SK-N-MC (cell line): ENCODE data around the gene SLC22A16.

ENCODE experiments used
- DNase-seq: peaks from one replicate; pipeline ENCODE4 v3.0.0-alpha.2; 2011; ENCODE audit warnings: low read depth, low spot score
- H3K27ac ChIP-seq: fragments of 200-600 bp; sonication (generic); 2 replicates; pipeline ENCODE4 v1.5.1; 2016; ENCODE audit warnings: mixed run types
- H3K36me3 ChIP-seq: fragments of 200-600 bp; sonication (generic); 2 replicates; pipeline ENCODE4 v1.6.1; 2017; ENCODE audit warnings: antibody characterized with exemption, low read length, mixed read lengths; ENCODE audit not compliant: insufficient read depth
- H3K4me3 ChIP-seq: fragments of 200-600 bp; sonication (generic); 2 replicates; pipeline ENCODE4 v1.5.1; 2016
- H3K9ac ChIP-seq: fragments of 200-600 bp; sonication (generic); 2 replicates; pipeline ENCODE4 v1.8.0; 2017; ENCODE audit warnings: mixed run types, mixed read lengths; ENCODE audit not compliant: insufficient read length
- H3K9me3 ChIP-seq: fragments of 200-600 bp; sonication (generic); 2 replicates; pipeline ENCODE4 v1.6.1; 2017; ENCODE audit warnings: low read depth, mild to moderate bottlenecking, antibody characterized with exemption, low read length, moderate library complexity, mixed read lengths
- EZH2 ChIP-seq: fragments of 200-600 bp; sonication (generic); IDR thresholded peaks from one replicate; pipeline ENCODE4 v1.6.1; 2017; ENCODE audit warnings: antibody characterized with exemption
- FOXP2 ChIP-seq: optimal IDR thresholded peaks from 2 replicates; pipeline ENCODE3; 2011; ENCODE audit warnings: mild to moderate bottlenecking, moderate library complexity; ENCODE audit not compliant: insufficient read depth; ENCODE audit errors: extremely low read length, control extremely low read depth
- POLR2AphosphoS5 ChIP-seq: IDR thresholded peaks from 2 replicates; pipeline ENCODE4 v1.6.1; 2012; ENCODE audit warnings: mild to moderate bottlenecking, low read depth, low read length, borderline replicate concordance

Gene SLC22A16

DNA sequence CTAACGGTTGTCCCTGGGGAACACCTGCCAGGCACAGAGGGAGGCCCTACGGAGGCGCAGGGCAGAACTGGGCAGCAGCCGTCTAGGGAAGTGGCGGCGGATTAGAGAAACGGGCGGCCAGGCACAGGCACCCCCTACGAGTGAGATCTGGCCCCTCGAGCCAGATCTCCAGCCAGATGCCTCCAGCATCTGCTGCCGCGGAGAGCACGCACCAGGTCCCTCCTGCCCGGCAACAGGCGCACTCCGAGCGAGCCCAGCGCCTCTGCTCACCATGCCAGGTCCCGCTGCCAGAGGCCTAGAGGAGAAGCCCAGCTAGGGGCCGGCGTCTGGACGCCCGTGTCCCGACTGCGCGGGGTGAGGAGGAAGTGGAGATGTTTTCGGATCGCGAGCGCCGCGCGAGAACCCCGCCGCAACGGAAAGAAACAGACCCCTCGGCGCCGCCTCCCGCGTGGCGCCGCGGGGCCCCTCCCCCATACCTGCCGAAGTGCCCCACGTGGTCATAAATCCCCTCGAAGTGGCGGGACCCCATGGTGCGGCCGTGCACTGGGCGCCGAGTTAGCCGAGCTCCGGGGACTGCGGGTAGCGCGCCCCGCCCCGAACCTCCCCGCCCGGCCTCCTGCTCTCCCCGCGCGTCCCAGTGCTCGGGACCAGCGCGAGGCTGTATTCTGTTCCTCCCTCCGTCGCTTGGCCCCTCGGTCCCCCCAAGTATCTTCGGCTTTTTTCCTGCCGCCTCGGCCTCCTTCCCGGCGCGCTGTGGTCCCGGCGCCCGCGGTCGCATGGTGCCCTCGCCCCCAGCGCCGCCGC lies at the start of gene SLC22A16:
Gene SLC22A16, minus strand, starts transcription at position 568 of the 804 bp plus-strand sequence. Its CDS starts 39 bp downstream, at position 529.
- Histone ChIP-seq H3K4me3 (no peak within 1 kb of the TSS), H3K9ac (no peak within 1 kb of the TSS), H3K27ac (no peak within 1 kb of the TSS), H3K9me3 (no peaks in the 10 kb centered on the region), H3K36me3 (no peaks in the 10 kb centered on the region)
- TF ChIP-seq FOXP2 = no peak
- no peak for TF ChIP-seq EZH2
- TF ChIP-seq POLR2AphosphoS5 = no peak
- no peak for DNase-seq

- Histone ChIP-seq H3K4me3 (no peak overlapping the region), H3K9me3 (no peaks in the 10 kb centered on the region), H3K9ac (no peak overlapping the region), H3K27ac (no peak overlapping the region), H3K36me3 (no peaks in the 10 kb centered on the region)
- no peak for TF ChIP-seq EZH2
- no peak for TF ChIP-seq POLR2AphosphoS5
- TF ChIP-seq FOXP2 = no peak
- no peak for DNase-seq
Observed at GRCh38 chr6:110525001-110525400, 48.6 kb upstream of the SLC22A16 start.

- Histone ChIP-seq H3K4me3 (no peak overlapping the region), H3K9ac (no peak overlapping the region), H3K36me3 (no peaks in the 10 kb centered on the region), H3K27ac (no peak overlapping the region), H3K9me3 (no peaks in the 10 kb centered on the region)
- TF ChIP-seq EZH2 = no peak
- no peak for TF ChIP-seq FOXP2
- no peak for TF ChIP-seq POLR2AphosphoS5
- no peak for DNase-seq
Observed at GRCh38 chr6:110524305-110524704, 47.9 kb upstream of the SLC22A16 start.

DNA sequence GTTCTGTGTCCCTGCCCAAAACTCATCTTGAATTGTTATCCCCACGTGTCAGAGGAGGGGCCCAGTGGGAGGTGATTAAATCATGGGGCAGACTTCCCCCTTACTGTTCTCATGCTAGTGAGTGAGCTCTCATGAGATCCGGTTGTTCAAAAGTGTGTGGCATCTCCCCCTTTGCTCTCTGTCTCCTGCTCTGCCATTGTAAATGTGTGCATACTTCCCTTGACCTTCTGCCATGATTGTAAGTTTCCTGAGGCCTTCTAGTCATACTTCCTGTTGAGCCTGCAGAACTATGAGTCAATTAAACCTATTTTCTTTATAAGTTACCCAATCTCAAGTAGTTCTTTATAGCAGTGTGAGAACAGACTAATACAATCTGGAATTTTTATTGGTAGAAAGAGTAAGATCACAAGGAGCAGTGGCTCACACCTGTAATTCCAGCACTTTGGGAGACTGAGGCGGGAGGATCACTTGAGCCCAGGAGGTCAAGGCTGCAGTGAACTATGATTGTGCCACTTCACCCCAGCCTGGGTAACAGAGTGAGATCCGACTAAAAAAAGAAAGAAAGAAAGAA lies 47.1 kb upstream of the SLC22A16 start:
- H3K4me3 ChIP-seq = no peak overlapping the region
- no peak overlapping the region for H3K27ac ChIP-seq
- TF ChIP-seq FOXP2 (no peak), EZH2 (no peak), POLR2AphosphoS5 (no peak)
- no peaks in the 10 kb centered on the region for H3K36me3 ChIP-seq
- H3K9me3 ChIP-seq = no peaks in the 10 kb centered on the region
- no peak overlapping the region for H3K9ac ChIP-seq
- DNase-seq = no peak

DNA sequence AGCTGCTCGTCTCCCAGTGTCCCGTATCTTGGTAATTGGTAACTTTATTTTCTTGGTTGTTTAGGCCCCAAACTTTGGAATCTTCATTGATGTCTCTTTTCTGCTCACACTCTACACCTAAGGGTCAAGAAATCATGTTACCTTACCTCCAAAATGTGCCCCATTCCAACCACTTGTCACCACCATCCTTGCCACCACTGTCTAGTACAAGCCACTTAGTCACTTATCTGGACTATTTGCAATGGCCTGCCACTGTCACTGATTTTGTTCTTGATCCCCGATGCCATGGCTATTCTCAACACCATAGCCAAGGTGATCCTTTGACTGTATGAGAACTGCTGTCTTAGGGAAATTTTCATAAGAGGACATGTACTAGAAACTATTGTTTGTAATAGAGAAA lies 46.0 kb upstream of the SLC22A16 start:
- Histone ChIP-seq H3K36me3 (no peaks in the 10 kb centered on the region), H3K9ac (no peak overlapping the region), H3K27ac (no peak overlapping the region), H3K9me3 (no peaks in the 10 kb centered on the region), H3K4me3 (no peak overlapping the region)
- TF ChIP-seq EZH2 = no peak
- no peak for TF ChIP-seq FOXP2
- no peak for TF ChIP-seq POLR2AphosphoS5
- no peak for DNase-seq

DNA sequence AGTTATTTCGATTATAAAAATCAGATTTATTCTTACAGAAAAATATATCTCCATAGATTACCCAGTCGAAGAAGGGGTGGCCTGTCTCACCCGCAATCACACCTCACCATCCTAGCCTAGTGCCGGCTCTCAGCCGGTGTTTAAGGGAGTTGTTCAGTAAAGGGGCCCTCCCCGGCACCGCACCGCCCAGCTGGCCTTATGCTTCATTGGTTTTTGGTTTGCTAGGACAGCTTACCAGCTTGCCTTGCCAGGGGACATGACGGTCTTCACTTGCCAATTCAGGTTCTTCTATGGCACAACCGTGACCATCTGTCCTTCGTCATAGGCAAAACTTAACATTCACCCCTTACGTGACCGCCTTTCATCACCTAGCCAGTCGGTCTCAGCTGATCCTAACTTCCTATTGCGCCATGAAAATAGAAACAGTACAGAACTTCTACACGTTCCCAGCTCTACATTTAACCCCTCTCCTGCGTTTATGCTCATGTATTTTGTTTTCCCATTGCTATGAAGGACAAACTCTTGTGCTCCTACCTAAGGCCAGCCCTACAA lies 44.7 kb upstream of the SLC22A16 start:
- Histone ChIP-seq H3K27ac (no peak overlapping the region), H3K4me3 (no peak overlapping the region), H3K36me3 (no peaks in the 10 kb centered on the region), H3K9me3 (no peaks in the 10 kb centered on the region), H3K9ac (no peak overlapping the region)
- no peak for DNase-seq
- no peak for TF ChIP-seq POLR2AphosphoS5
- TF ChIP-seq FOXP2 = no peak
- TF ChIP-seq EZH2 = no peak

DNA sequence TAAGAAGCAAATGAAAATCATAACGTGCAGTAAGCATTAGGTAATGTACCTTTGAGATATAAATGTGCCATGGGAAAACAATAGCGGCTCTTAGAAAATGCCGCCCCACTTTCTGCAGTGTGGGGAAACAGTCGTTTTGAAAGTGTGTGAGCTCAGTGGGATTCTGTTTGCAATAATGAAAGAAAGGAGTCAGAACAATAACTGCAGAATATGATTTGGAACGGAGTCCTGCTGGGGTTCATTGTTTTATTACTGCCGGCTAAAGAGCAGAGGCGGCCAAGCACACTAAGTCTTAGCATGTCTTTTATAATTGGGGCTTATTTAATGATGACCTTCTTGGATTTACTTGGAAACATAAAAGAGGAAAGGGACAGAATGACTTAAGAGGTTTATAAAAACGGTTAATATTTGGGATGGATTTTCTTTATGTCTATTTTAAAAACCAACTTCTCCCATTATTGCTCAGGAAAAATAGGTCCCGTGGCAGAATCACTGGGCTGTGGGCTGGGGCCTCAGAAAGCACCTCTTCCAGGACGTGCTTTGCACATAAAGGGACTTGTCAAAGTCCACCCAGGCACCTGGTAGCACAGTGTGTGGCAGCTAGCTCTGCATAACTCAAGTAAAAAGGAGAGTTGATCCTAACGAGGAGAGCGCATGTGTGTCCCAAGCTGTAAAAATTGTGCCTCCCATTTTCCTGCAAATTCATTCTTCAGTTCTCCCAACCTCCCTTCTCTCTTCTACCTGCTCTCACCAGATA lies 44.0 kb upstream of the SLC22A16 start:
- no peaks in the 10 kb centered on the region for H3K36me3 ChIP-seq
- no peak for DNase-seq
- H3K4me3 ChIP-seq = no peak overlapping the region
- no peak for TF ChIP-seq FOXP2
- no peak for TF ChIP-seq EZH2
- no peak for TF ChIP-seq POLR2AphosphoS5
- no peak overlapping the region for H3K27ac ChIP-seq
- H3K9ac ChIP-seq = no peak overlapping the region
- H3K9me3 ChIP-seq = no peaks in the 10 kb centered on the region
